ENCODE measurements around the gene CISD3. TPM values are rescaled to one million over a fixed set of nuclear protein-coding genes. Genes with fewer than 3 reads are reported as not detected.
A peak's percentile ranks its signal among the peaks of the same experiment; 100 is the strongest.

Gene CISD3, protein sequence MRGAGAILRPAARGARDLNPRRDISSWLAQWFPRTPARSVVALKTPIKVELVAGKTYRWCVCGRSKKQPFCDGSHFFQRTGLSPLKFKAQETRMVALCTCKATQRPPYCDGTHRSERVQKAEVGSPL
- total RNA-seq: 10 to 100 TPM; 24.7 to 27.4 TPM
- long read RNA-seq, donor 1, transcript CISD3-204 (4 exons, 2,074 nt): major isoform, 15 of 20 reads
- long read RNA-seq, donor 1, partial matches to known transcripts: 0 of 20 reads
- long read RNA-seq, donor 1, other reads (novel, unspliced or antisense): 2 of 20 reads
- long read RNA-seq, donor 2, transcript CISD3-204 (4 exons, 2,074 nt): major isoform, 20 of 35 reads
- long read RNA-seq, donor 2, transcript CISD3-206 (3 exons, 2,326 nt): minor isoform, 7 of 35 reads
- long read RNA-seq, donor 2, partial matches to known transcripts: 0 of 35 reads
- long read RNA-seq, donor 2, other reads (novel, unspliced or antisense): 8 of 35 reads

GRCh38 chr17:38729886-38730525 is at the start of gene CISD3:
TSS of gene CISD3 (plus strand) at chr17:38730341. CDS start at chr17:38730359, 18 bp downstream.
- intact Hi-C loops (cut with DNase I): loop anchor here in 1 of 2 donors (5.0 kb wide), 1 partner anchor 53 kb away; no protein-coding TSS in a partner anchor
- DNase-seq (ENCODE audit: low spot score): peak; percentile 95

DNA sequence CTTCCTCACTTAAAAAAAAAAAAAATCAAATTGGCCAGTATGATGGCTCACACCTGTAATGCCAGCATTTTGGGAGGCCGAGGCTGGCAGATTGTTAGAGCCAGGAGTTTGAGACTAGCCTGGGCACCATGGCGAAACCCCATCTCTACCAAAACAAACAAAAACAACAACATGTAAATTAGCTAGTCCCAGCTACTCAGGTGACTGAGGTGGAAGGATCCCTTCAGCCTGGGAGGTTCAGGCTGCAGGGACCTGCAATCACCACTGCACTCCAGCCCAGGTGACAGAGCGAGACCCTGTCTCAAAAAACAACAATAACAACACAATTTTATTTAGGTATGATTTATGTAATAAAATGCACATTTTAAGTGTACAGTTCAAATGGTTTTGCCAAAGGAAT is 49.0 kb upstream of the CISD3 start:
- DNase-seq (ENCODE audit: low spot score): no peak
- intact Hi-C loops (cut with DNase I): no loop called here

DNA sequence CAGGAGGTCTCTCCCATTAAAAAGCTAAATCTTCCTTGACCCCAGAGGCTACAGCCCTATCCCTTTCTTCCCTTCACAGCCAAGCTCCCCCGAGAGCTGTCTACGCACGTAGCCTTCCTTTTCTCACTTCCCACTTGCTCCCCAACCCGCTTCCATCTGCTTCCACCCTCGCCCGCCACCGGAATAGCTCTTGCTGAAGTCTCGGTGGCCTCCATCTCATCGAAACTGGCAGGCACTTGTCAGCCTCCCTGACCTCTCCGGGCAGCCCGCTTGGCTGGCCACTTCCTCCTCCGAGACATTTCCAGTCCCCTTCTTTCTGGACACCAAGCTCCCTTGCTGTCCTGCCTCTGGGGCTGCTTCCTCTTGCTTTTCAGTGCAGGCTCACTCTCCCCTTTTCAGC is 44.6 kb upstream of the CISD3 start:
- intact Hi-C loops (cut with DNase I): no loop called here

DNA sequence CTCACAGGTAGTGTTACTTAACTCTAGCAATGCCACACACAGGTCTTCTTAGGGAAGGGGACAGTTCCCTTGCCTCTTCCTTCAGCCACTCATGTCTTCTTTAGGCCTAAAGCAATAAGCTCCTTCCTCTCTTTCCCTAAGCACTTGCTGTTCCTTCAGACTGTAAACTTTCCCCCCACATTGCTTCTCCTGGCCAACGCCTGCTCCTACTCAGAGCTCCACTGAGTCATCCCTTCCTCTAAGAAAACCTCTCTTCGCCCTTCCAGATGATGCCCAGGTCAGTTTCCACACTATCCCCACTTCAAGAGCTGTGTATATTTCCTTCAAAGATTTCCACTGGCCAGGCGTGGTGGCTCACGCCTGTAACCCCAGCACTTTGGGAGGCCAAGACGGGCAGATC is 42.9 kb upstream of the CISD3 start:
- intact Hi-C loops (cut with DNase I): no loop called here

More for the DNA sequence above, 44.6 kb upstream of the CISD3 start:
- DNase-seq (ENCODE audit: low spot score): peak; percentile 87

DNA sequence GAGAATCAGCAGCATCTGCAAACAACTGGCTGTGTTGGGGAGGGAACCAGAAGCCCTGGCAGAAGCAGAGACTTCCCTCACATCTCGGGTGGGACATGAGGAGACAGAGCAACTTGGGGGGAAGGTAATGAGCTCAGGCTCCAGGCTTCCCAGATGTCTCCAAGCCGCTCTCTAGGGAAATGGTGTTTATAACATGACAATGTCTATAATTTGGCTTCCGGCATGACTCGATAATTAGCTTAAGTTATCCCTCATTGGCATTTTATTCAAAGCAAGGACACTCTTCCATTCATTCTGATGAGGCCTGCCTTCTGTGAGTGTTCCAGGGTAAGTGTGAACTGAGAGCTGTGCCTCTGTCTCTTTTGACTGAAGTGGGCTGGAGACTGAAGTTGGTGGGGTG is 39.8 kb upstream of the CISD3 start:
- intact Hi-C loops (cut with DNase I): no loop called here
- no peak for DNase-seq (ENCODE audit: low spot score)

More for the DNA sequence above, 42.9 kb upstream of the CISD3 start:
- DNase-seq (ENCODE audit: low spot score): no peak

DNA sequence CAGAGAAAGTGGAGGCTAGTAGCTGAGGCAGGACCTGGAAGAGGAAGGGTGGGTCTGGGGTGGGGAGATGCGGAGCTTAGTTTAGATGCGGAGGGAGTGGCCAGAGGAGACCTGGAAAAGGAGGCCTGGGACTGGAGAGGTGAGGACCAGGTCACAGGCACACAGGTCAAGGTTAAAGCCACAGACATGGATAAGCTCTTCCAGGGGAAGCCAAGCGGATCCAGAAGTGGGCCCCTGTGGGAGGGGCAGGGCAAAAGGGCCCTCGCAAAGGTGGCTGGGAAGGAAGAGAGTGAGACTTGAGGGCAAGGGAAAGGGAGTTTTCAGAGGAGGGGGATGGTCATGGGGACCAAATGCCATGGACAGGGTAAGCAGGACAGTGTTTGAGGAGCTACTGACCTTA is 39.0 kb upstream of the CISD3 start:
- no peak for DNase-seq (ENCODE audit: low spot score)
- intact Hi-C loops (cut with DNase I): no loop called here

GRCh38 chr17:38693700-38694329 is 36.3 kb upstream of the CISD3 start:
- DNase-seq (ENCODE audit: low spot score): peak; percentile 96
- intact Hi-C loops (cut with DNase I): no loop called here

DNA sequence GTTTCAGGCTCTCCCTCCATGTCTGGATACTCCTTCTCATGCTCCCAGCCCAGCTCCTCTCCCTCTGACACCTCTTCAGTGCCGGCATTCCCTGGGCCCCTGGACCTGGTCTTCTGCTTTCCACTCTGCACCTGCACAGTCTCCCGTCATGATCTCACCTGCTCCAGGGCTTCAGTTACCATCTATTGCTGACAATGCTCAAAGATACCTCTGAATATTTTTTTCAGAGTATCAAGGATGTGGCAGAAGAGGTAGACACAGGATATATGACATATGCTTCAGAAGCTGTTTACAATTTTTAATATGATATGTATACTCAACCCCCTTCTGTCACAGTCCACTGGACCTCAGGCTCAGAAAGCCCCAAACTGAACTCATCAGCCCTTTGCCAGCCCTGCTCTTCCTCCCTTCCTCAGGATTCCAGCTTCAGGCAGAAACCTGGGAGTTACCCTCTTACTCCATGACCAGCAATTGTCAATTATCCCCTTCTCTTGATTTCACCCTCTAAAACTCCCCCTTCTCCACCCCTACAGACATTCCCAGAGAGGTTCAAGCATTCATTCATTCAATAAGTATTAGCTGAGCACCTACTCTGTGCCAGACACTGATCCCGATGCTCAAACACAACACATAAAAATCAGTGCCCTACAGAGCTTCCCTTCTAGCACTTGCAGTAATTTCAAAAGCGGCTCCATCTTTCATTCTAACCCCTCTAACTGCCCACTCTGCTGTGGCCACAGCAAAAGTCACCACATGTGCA is 32.9 kb upstream of the CISD3 start:
- intact Hi-C loops (cut with DNase I): no loop called here
- DNase-seq (ENCODE audit: low spot score): no peak

DNA sequence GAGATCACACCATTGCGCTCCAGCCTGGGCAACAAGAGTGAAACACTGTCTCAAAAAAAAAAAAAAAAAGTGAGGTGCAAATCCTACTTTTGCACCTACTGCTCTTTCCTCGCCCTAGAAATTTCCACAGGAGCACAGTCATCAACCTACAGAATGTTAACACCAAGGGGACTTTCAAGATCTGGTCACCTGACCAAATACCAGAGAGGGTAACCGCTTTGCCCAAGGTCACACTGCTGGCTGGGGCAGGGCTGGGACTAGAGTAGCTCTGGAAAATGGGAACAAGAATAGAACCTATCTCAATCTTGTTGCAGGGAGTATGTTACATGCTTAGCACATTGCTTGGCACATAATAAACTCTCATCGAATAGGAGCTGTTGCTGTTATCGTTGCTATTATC is 31.4 kb upstream of the CISD3 start:
- DNase-seq (ENCODE audit: low spot score): no peak
- intact Hi-C loops (cut with DNase I): no loop called here

- intact Hi-C loops (cut with DNase I): no loop called here
- DNase-seq (ENCODE audit: low spot score): no peak
Observed at GRCh38 chr17:38701504-38702165, 28.5 kb upstream of the CISD3 start.

GRCh38 chr17:38702166-38702915 is 27.8 kb upstream of the CISD3 start:
- DNase-seq (ENCODE audit: low spot score): peak; percentile 95
- intact Hi-C loops (cut with DNase I): no loop called here

DNA sequence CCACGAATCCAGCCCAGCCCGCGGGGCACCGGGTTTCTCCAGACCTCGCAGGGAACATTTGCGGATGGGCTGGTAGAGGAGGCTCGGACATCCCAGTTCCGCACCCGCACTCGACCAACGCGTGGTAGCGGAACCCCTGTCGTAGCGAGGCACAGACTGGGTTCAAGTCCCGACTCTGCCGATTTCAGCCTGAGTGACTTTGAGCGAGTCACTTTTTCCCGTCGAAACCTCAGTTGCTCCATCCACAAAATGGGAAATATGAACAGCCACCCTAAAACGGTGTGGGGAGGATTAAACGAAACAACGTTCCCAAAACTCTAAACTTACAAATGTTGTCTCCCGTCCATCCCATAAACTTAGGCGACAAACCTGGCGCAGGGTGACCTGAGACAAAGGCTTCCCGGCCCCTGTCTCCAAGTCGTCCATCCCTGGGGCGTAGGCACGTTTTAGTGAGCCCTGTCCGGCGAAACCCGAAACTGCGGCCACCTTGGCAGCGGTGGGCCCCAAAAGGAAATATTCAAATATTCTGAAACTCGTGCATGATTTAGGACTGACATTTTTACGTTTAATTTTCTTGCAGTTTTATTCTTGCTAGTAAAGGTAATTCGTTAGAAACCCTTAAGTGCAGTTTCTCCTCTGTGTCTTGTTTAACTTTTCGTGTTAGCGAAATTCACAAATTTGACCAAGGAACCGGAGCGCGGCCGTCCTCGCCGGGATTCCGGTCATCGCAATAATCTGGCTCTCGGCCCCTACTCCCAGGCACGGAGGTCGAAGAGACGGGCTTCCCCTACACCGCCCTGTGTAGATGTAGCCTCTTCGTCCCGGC is 27.0 kb upstream of the CISD3 start:
- DNase-seq (ENCODE audit: low spot score): no peak
- intact Hi-C loops (cut with DNase I): no loop called here

DNA sequence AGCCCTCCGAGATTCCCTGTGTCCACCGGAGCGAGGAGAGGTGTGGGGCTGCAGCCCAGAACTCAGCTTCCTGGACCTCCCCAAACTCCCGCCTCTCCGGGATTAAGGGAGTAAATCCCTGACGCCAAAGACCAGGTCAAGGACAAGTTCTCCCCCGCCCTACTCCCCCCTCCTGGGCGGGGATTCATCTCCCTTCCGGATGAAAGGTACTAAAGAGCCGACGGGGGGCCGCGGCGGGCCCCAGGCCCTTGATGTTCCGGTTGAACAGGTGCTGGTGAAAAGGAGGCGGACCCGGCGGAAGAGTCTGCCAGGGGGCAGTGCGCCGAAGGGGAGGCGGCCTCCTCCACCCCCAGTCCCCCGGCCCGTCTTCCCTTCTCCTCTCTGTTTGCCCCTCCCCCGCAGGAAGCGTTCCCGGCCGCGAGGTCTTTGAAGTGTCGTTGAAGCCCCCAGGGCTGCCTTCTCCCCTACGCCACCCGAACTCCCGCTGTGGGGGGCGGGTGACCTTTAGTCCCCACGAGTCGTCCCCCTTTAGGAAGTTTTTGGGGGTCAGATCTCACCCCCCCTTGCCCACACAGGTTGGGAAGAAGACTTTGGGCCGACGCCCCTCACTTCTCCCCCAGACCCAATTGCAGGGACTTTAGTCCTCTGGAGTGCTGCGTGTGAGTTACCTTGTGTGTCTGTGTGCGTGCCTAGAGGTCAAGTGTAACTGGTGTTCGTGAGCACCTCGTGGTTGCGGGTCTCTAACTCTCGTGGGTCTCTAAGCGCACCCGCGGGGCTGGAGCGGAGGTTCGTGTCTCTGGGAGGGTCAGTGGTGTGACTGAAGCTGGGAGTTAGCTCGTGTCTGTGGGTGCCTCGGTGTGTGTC is 26.2 kb upstream of the CISD3 start:
- peak; percentile 91 for DNase-seq (ENCODE audit: low spot score)
- intact Hi-C loops (cut with DNase I): loop anchor here in 1 of 2 donors (2.0 kb wide), 1 partner anchor 25 kb away; no protein-coding TSS in a partner anchor

- DNase-seq (ENCODE audit: low spot score): peak; percentile 93
- intact Hi-C loops (cut with DNase I): loop anchor here in 1 of 2 donors (2.0 kb wide), 1 partner anchor 26 kb away; no protein-coding TSS in a partner anchor
Observed at GRCh38 chr17:38704606-38705522, 25.3 kb upstream of the CISD3 start, which contains the start of gene MLLT6. TSS of gene MLLT6 (plus strand) at chr17:38705273. CDS start at chr17:38705633, 360 bp downstream.

DNA sequence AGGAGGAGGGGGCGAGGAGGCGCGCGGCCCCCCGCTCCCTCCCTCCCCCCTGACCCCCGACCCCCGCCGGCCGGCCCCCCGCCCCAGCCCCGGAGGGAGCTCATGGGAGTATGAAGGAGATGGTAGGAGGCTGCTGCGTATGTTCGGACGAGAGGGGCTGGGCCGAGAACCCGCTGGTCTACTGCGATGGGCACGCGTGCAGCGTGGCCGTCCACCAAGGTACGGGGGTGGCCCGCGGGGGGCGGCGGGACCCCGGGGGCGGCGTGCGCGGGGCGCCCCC is 24.7 kb upstream of the CISD3 start:
- intact Hi-C loops (cut with DNase I): loop anchor here in 1 of 2 donors (2.0 kb wide), 1 partner anchor 27 kb away; no protein-coding TSS in a partner anchor
- no peak for DNase-seq (ENCODE audit: low spot score)
